GM18507 (cell line): ENCODE measurements around the gene DUSP9.
A peak's percentile ranks its signal among the peaks of the same experiment; 100 is the strongest.
"Not testable (repeated sequence)": the region's sequence is repeated elsewhere in the genome, so short reads cannot be mapped to it uniquely, and the experiment has no call there.

Experiments used
- DNase-seq: peaks from one replicate; pipeline ENCODE4 v3.0.0; 2011; ENCODE audit warnings: low read depth; ENCODE audit not compliant: insufficient read length; ENCODE audit errors: extremely low spot score
- FAIRE-seq: peaks from 2 replicates; lab custom pipeline; 2011; peaks lifted over from hg19 to GRCh38; lab: Jason Lieb, UNC

DUSP9 gene

GRCh38 chrX:153646620-153647373, at the start of gene DUSP9:
TSS of gene DUSP9 (plus strand) at chrX:153647203. CDS start at chrX:153647954, 751 bp downstream.
- DNase-seq (no peak), FAIRE-seq (no peak)

GRCh38 chrX:153598541-153599191, 48.3 kb upstream of the DUSP9 start, which contains the start of gene CCNQ:
TSS of gene CCNQ (minus strand) at chrX:153599139. CDS start at chrX:153599073, 66 bp downstream.
- no peak for FAIRE-seq
- no peak for DNase-seq

GRCh38 chrX:153599192-153600031, 47.6 kb upstream of the DUSP9 start:
- peak; percentile 79 for DNase-seq

GRCh38 chrX:153600032-153600373, 47.0 kb upstream of the DUSP9 start:
- FAIRE-seq = peak; percentile 26
- DNase-seq = no peak

More at GRCh38 chrX:153599192-153600031, 47.6 kb upstream of the DUSP9 start:
- FAIRE-seq = peak; percentile 84

- FAIRE-seq (no peak), DNase-seq (no peak)
These were observed 46.1 kb upstream of the DUSP9 start for GRCh38 chrX:153600921-153601320.

GRCh38 chrX:153601511-153602110, 45.4 kb upstream of the DUSP9 start:
- no peak for FAIRE-seq
- DNase-seq = no peak

- DNase-seq = no peak
- FAIRE-seq = no peak
These were observed 44.4 kb upstream of the DUSP9 start for GRCh38 chrX:153602601-153603000.

- FAIRE-seq (no peak), DNase-seq (no peak)
These were observed 43.8 kb upstream of the DUSP9 start for GRCh38 chrX:153603131-153603656.

- DNase-seq = not testable (repeated sequence)
These were observed 42.2 kb upstream of the DUSP9 start for GRCh38 chrX:153604666-153605380.

GRCh38 chrX:153606503-153606902, 40.5 kb upstream of the DUSP9 start:
- FAIRE-seq = no peak

More at GRCh38 chrX:153604666-153605380, 42.2 kb upstream of the DUSP9 start:
- not testable (repeated sequence) for FAIRE-seq

GRCh38 chrX:153608376-153608775, 38.6 kb upstream of the DUSP9 start:
- DNase-seq (no peak), FAIRE-seq (no peak)

More at GRCh38 chrX:153606503-153606902, 40.5 kb upstream of the DUSP9 start:
- DNase-seq = no peak

GRCh38 chrX:153608806-153609205, 38.2 kb upstream of the DUSP9 start:
- DNase-seq = no peak
- FAIRE-seq = no peak

GRCh38 chrX:153609917-153610835, 36.8 kb upstream of the DUSP9 start:
- peak; percentile 65 for FAIRE-seq

GRCh38 chrX:153610836-153611213, 36.2 kb upstream of the DUSP9 start:
- DNase-seq = no peak
- FAIRE-seq = no peak

More at GRCh38 chrX:153609917-153610835, 36.8 kb upstream of the DUSP9 start:
- DNase-seq = peak; percentile 37

GRCh38 chrX:153611298-153612095, 35.5 kb upstream of the DUSP9 start:
- DNase-seq (no peak), FAIRE-seq (no peak)

GRCh38 chrX:153612413-153612812, 34.6 kb upstream of the DUSP9 start:
- FAIRE-seq (no peak), DNase-seq (no peak)

- FAIRE-seq (no peak), DNase-seq (no peak)
These were observed 32.2 kb upstream of the DUSP9 start for GRCh38 chrX:153614818-153615217.
